HG03342 (cell line): Measurements from ENCODE around the gene TESK1.
"Not testable (repeated sequence)": the region's sequence is repeated elsewhere in the genome, so short reads cannot be mapped to it uniquely, and the experiment has no call there.

Experiments used
- ATAC-seq: cut with Tn5 transposase; IDR thresholded peaks from one replicate; pipeline ENCODE4 v1.9.1; 2021; ENCODE audit warnings: mild to moderate bottlenecking, moderate library complexity; ENCODE audit not compliant: unreplicated experiment

Gene TESK1

GRCh38 chr9:35645736-35646135, 40.7 kb downstream of the TESK1 start:
- ATAC-seq, result not testable (repeated sequence)

DNA sequence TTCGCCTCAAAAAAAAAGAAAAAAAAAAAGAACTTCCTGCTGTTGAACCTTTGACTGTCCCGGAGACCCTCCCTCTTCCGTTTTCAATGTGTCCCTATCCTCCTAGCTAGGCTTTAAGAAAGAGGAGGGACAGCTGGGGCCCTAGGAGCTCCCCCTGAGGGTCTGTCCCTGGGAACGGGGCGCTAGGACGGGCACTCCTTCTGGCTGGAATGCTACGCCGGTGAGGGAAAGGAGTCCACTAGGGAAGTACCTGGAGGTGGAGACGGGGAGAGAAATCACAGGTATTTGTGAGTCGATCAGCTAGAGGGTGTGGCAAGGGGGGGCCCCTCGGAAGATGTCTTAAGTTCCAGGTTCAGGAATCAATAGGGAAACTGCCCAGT, 41.1 kb downstream of the TESK1 start:
- no peak for ATAC-seq

GRCh38 chr9:35646533-35647265, 41.6 kb downstream of the TESK1 start:
- ATAC-seq, result peak; percentile 85

DNA sequence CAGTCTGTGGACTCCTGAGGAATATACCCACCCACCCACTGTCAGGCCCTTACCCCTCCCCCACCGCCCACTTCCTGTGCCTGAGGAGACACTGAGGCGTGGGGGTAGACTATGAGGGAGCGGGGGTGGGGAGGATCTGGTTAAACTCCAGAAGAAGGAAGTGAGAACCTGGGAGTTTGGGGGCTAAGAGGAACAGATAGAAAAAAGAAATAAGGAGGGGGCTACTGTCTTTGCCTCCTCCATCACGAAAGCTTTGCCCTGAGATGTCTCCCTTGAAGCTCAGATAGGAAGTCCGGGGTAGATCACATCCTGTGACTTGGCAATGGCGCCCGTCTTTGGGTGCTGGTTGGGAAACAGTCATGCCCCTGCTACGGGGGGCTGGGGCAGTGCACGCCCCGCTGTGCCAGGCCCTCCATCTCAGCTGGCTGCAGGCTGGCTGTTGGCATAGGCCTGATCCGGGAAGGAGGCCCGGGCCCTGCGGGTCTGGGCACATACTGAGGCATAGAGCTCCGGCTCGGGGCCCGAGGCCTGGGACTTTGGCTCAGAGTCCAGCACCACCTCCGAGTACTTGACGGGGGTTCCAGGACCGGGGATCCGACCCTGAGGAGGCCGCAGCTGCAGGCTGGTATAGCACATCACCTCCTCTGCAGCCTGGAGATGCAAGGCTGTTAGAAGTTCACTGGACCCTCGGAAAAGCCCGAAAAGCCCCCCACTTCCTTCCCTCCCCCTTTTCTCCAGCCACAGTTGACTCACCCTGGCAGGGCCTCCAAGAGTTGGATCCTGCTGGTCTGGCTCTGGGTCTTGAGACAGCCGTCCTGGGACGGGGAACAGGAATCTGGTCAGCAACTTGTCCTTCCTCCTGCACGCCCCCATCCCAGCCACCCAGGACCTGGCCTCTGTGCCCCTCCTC, 44.6 kb downstream of the TESK1 start:
- no peak for ATAC-seq

DNA sequence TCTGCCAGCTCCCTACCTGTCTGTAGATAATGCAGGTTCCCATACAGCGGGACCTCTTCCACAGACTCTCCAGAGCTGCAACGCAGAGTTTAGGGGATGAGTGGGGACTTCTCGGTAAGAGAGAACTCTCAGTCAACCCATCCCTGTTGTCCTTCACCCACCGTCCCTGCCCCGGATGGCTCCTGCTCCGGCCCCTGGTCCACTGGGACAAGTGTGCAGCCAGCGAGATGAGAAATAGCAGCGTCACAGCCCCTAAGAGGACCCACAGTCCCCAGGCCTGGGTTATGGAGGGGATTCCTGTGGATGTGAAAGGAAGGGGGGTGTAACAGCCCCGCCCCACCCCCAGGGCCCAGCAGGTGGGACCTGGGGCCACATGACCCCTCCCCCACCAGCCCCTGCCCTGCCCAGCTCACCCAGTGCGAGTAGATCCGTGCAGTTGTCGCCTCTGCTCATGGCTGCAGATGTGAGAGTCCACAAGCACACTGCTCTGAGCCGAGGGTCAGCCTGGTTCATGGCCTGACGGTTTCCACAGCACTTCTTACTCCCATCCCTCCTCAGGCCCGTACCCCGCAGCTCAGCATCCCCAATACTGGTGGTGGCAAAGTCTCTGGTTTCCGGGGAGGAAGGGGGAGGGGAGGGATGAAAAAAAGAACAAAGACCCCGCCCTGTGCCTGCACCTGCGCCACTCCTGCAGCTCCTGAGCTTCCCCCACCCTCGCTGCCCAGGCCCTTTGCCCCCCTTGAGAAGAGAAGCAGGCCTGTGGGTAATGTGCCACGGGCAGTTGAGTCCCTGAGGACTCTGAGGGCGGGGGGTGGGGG, 45.5 kb downstream of the TESK1 start, which contains the start of gene SIT1:
TSS of gene SIT1 (minus strand) at position 591 of the 818 bp plus-strand sequence. CDS start at position 513, 78 bp downstream.
- no peak for ATAC-seq

DNA sequence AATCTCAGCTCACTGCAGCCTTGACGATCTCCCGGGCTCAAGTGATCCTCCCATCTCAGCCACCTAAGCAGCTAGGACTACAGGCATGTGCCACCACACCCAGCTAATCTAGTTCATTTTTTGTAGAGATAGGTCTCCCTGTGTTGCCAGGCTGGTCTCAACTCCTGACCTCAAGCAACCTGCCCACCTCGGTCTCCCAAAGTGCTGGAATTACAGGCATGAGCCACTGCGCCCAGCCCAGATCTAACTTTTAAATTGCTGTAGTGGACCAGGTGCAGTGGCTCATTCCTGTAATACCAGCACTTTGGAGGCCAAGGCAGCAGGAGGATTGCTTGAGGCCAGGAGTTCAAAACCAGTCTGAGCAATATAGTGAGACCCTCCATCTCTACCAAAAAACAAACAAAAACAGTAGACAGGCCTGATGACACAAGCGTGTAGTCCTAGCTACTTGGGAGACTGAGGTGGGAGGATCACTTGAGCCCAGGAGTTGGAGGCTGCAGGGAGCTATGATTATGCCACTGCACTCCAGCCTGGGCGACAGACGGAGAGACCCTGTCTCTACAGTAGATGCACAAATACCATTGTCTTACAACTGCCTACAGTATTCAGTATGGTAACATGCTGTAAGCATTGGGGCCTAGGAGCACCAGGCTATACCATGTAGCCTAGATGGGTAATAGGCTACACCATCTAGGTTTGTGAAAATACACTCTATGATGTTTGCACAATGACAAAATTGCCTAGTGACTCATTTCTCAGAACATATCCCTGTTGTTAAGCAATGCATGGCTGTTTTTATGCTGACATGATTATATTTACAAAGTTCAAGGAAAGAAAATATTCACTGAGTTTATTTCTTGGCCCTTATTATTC, 47.1 kb downstream of the TESK1 start:
- ATAC-seq, result no peak

GRCh38 chr9:35652829-35653209, 47.8 kb downstream of the TESK1 start:
- no peak for ATAC-seq

DNA sequence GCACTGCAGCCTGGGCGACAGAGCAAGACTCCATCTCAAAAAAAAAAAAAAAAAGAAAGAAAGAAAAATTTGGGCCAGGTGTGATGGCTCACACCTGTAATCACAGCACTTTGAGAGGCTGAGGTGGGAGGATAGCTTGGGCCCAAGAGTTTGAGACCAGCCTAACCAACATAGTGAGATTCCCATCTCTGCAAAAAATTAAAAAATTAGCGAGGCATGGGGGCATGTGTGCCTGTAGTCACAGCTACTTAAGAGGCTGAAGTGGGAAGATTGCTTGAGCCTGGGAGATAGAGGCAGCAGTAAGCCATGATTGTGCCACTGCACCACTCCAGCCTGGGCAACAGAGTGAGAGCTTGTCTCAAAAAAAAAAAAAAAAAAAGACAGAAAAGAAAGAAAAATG, 48.5 kb downstream of the TESK1 start:
- ATAC-seq, result no peak

- ATAC-seq, result no peak
Observed at GRCh38 chr9:35656348-35656747, 51.3 kb downstream of the TESK1 start.

- no peak for ATAC-seq
Observed at GRCh38 chr9:35656831-35657545, 51.9 kb downstream of the TESK1 start.

DNA sequence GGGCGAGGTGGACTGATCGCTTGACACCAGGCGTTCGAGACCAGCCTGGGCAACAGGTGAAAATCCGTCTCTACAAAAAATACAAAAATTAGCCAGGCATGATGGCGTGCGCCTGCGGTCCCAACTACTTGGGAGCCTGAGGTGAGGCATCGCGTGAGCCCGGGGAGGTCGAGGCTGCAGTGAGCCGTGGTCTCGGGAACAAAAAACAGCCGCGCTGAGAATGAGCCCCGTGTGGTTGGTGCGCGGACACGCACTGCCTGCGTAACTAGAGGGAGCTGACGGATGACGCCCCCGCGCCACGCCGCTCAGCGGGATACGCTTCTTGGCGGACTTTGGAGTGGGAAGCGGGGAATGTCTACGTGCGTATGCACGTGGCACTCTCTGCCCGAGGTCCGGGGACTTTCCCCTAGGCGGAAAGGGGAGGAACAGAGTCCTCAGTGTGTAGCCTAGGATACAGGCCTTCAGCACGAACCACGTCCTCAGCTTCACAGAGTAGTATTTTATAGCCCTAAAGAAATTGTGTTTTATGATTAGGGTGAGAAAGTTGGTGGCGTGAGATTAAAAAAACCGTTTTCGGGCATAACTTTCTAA, 52.6 kb downstream of the TESK1 start, which contains the start of gene RMRP:
TSS of gene RMRP (minus strand) at position 474 of the 591 bp plus-strand sequence.
- ATAC-seq, result peak; percentile 77

GRCh38 chr9:35658137-35658967, 53.3 kb downstream of the TESK1 start, which contains the start of gene CCDC107:
CCDC107 (plus strand) TSS chr9:35658292; CDS start chr9:35658380, 88 bp downstream.
- peak; percentile 56 for ATAC-seq

DNA sequence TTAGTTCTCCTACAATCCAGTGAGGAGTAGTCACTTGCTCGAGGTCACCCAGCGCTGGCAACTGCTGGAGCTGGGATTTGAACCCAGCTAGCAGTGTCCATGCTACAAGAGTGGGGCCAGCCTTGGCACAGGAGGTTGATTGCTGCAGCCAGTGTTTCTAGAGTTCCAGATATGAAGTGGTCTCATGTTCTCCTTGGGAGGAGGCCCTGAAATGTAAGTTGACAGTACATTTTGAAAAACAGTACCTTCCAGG, 53.8 kb downstream of the TESK1 start:
- ATAC-seq, result no peak

DNA sequence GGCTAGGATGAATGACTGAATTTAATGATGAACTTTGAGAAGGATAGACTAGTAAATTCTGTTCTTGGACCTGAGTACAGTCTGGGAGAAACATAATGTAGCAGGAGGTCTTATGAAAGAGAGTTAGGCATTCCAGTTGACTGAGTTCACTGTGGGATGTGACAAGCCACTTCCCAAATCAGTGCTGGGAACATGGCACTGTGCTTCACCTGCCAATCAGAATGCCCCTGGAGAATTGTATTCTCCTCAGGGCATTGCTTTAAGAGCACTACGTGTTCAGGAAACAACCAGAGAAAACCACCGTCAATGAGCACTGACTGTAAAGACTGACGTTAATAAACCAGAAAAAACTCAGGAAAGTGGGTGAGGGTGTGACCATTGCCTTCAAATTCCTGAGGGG, 54.3 kb downstream of the TESK1 start:
- no peak for ATAC-seq
